ENCODE results near the gene SRGN.
"Not testable (repeated sequence)": the region's sequence is repeated elsewhere in the genome, so short reads cannot be mapped to it uniquely, and the experiment has no call there.

Gene SRGN

DNA sequence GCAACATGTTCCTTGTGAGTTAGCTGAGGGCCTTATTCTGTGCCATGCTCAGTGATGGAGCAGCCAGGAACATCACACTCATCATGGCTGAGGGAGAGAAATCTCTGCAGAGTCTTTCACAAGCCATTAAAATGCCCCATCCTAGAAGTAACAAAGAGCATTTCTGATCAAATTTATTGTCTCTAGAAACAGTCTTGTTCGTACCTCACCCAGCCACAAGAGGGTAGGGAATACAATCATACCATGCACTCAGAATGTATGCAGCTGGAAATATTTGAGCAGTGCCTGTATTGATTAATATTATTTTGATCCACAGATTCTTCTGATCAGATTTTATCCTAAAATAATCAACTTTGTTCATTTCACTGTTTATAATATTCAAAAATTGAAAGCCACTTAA, 53.4 kb downstream of the SRGN start:
- DNase-seq (ENCODE audit: low read depth in 2 of 2) = no peak

DNA sequence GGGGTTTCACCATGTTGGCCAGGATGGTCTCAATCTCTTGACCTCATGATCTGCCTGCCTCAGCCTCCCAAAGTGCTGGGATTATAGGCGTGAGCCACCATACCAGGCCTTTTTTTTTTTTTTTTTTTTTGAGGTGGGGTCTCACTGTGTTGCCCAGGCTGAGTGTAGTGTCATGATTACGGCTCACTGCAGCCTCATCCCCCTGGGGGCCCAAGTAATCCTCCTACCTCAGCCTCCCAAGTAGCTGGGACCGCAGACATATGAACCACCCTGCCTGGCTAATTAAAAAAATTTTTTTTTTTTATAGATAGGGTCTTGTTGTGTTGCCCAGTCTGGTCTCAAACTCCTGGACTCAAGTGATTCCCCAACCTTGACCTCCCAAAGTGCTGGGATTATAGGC, 54.2 kb downstream of the SRGN start:
- DNase-seq (ENCODE audit: low read depth in 2 of 2) = not testable (repeated sequence)

GRCh38 chr10:69142983-69143382, 55.1 kb downstream of the SRGN start:
- no peak for DNase-seq (ENCODE audit: low read depth in 2 of 2)

- DNase-seq (ENCODE audit: low read depth in 2 of 2) = no peak
Measured at GRCh38 chr10:69145329-69145728, 57.4 kb downstream of the SRGN start.

- DNase-seq (ENCODE audit: low read depth in 2 of 2) = no peak
Measured at GRCh38 chr10:69145864-69146263, 58.0 kb downstream of the SRGN start.

GRCh38 chr10:69146759-69147158, 58.9 kb downstream of the SRGN start:
- DNase-seq (ENCODE audit: low read depth in 2 of 2) = no peak

- DNase-seq (ENCODE audit: low read depth in 2 of 2) = no peak
Measured at GRCh38 chr10:69151984-69152383, 64.1 kb downstream of the SRGN start.

- DNase-seq (ENCODE audit: low read depth in 2 of 2) = no peak
Measured at GRCh38 chr10:69153227-69153626, 65.3 kb downstream of the SRGN start.

Measured in stimulated activated CD4-positive, alpha-beta T cell treated with anti-CD3 and anti-CD28 coated beads, Interleukin-1b, Interleukin-23, amount 100 ng/mL, for 4 hours (primary cell).